K562 (cell line): ENCODE results near the gene TPRG1L.

Source experiments
- CBX8 ChIP-seq: fragments of 200-600 bp; sonication (generic); IDR thresholded peaks from 2 replicates; pipeline ENCODE4 v1.6.1; 2012; ENCODE audit warnings: borderline replicate concordance, mixed run types, low read depth, mild to moderate bottlenecking, moderate library complexity, mixed read lengths, low read length, control low read depth, inconsistent platforms; ENCODE audit not compliant: poor library complexity, severe bottlenecking; ENCODE audit errors: extremely low read depth
- COPS2 ChIP-seq: fragments of 450-650 bp; conservative IDR thresholded peaks from 2 replicates; pipeline ENCODE4 v1.6.1; 2016; ENCODE audit warnings: mild to moderate bottlenecking, moderate library complexity
- CTCF ChIP-seq, 3 experiments: IDR thresholded peaks in 2 of 3; conservative IDR thresholded peaks in 1 of 3; 2 replicates each; pipeline ENCODE4 v1.5.1; 2011 to 2012; ENCODE audit warnings: low read length in 3 of 3, mild to moderate bottlenecking in 3 of 3, control low read depth in 2 of 3, improper control_type of control experiment in 1 of 3, inconsistent platforms in 1 of 3, low read depth in 1 of 3, mixed read lengths in 1 of 3, moderate library complexity in 1 of 3; ENCODE audit not compliant: insufficient read depth in 2 of 3
- ETS1 ChIP-seq: conservative IDR thresholded peaks from 2 replicates; pipeline ENCODE4 v1.6.1; 2011; ENCODE audit warnings: low read depth, mild to moderate bottlenecking, low read length; ENCODE audit not compliant: control insufficient read depth
- HCFC1 ChIP-seq: IDR thresholded peaks from 2 replicates; pipeline ENCODE4 v1.6.1; 2012; ENCODE audit warnings: low read depth, low read length, improper control_type of control experiment
- MCM2 ChIP-seq: fragments of 450-650 bp; IDR thresholded peaks from 2 replicates; pipeline ENCODE4 v1.6.1; 2017; ENCODE audit warnings: low read depth, mild to moderate bottlenecking
- NFRKB ChIP-seq: fragments of 450-650 bp; IDR thresholded peaks from 2 replicates; pipeline ENCODE4 v1.6.1; 2016; ENCODE audit warnings: low read depth
- PHF8 ChIP-seq: fragments of 200-600 bp; sonication (generic); IDR thresholded peaks from 2 replicates; pipeline ENCODE4 v1.6.1; 2012; ENCODE audit warnings: mixed run types, mild to moderate bottlenecking, inconsistent platforms, low read length, moderate library complexity, borderline replicate concordance
- USF1 ChIP-seq: sonication (generic); formaldehyde crosslinking; IDR thresholded peaks from 2 replicates; pipeline ENCODE4 v1.9.0; 2022; ENCODE audit warnings: mild to moderate bottlenecking, missing genetic modification reagents
- ZNF263 ChIP-seq: sonication (generic); formaldehyde crosslinking; IDR thresholded peaks from 2 replicates; pipeline ENCODE4 v1.8.0; 2022; ENCODE audit warnings: mild to moderate bottlenecking, missing genetic modification reagents, borderline replicate concordance

GRCh38 chr1:3631320-3632260 lies 6.8 kb downstream of the TPRG1L start:
- no peak for TF ChIP-seq CBX8
- TF ChIP-seq HCFC1 = no peak
- TF ChIP-seq ETS1 = no peak
- no peak for TF ChIP-seq ZNF263 (CRISPR knock-in tag)
- TF ChIP-seq PHF8 = no peak
- no peak for TF ChIP-seq USF1 (CRISPR knock-in tag)
- no peak for TF ChIP-seq CTCF (IDR thresholded peaks at IDR 0.05 in 2 of 3, conservative IDR thresholded peaks at IDR 0.05 in 1 of 3; ENCODE audit: insufficient read depth in 2 of 3, low read depth in 1 of 3, low read length in 3 of 3)
- no peak for TF ChIP-seq COPS2
- TF ChIP-seq MCM2 = no peak
- no peak for TF ChIP-seq NFRKB
